Measurements from ENCODE around the gene CPNE4. TPM values are rescaled to one million over a fixed set of nuclear protein-coding genes. Genes with fewer than 3 reads are reported as not detected.

Gene CPNE4
- total and polyA plus RNA-seq, 2 donors (not counting 3 experiments of a cell fraction or from before 2014, with no cell fraction given), result not detected

GRCh38 chr3:132029182-132029902 lies 5.5 kb downstream of the CPNE4 start:
- POLR2A ChIA-PET, result no interaction called here

More at GRCh38 chr3:132029182-132029902, 5.5 kb downstream of the CPNE4 start:
- Histone ChIP-seq H3K4me1 (ENCODE audit: control insufficient read depth, extremely low read depth, insufficient read depth, low read length) (no peaks in the 10 kb centered on the region), H4K20me1 (replicated peaks; ENCODE audit: control insufficient read depth, extremely low read depth, insufficient read depth, low read length) (no peaks in the 10 kb centered on the region), H3K9me1 (replicated peaks; ENCODE audit: control insufficient read depth, extremely low read depth, insufficient read depth, low read length) (no peaks in the 10 kb centered on the region), H3K79me2 (ENCODE audit: control insufficient read depth, insufficient read depth, low read length) (no peaks in the 10 kb centered on the region), H3K27me3 (ENCODE audit: control insufficient read depth in 2 of 2, insufficient read depth in 2 of 2, low read length in 2 of 2) (peaks cover 20 to 26% of the 10 kb centered on the region in 2 experiments), H3K9me3 (replicated peaks; ENCODE audit: control insufficient read depth, insufficient read depth, low read length) (no peaks in the 10 kb centered on the region), H3K4me3 (replicated peaks in 1 of 3; ENCODE audit: insufficient read depth in 1 of 3, low read depth in 1 of 3, low read length in 3 of 3) (no peak overlapping the region), H3K4me2 (ENCODE audit: insufficient read depth, low read length) (no peak overlapping the region), H3K9ac (replicated peaks; ENCODE audit: extremely low read depth, insufficient read depth, low read length) (no peak overlapping the region), H3K36me3 (ENCODE audit: control insufficient read depth in 2 of 2, extremely low read depth in 1 of 2, insufficient read depth in 2 of 2, low read length in 2 of 2) (no peaks in the 10 kb centered on the region), H2AFZ (ENCODE audit: low read depth, low read length) (no peak overlapping the region), H3K27ac (ENCODE audit: insufficient read depth, low read depth, low read length) (no peak overlapping the region)
- dilution Hi-C loops (cut with MboI; ENCODE audit: extremely low pct_ligation_motif_present, low sequenced_read_pairs), result no loop called here
- no peak for TF ChIP-seq POLR2AphosphoS5 (IDR thresholded peaks at IDR 0.05; ENCODE audit: insufficient read depth, low read depth, low read length)
- TF ChIP-seq FOS (IDR thresholded peaks at IDR 0.05; ENCODE audit: borderline replicate concordance, insufficient read depth, low read length), result no peak
- no peak for TF ChIP-seq POLR2A (IDR thresholded peaks at IDR 0.05; ENCODE audit: low read depth, low read length)
- TF ChIP-seq EZH2 (IDR thresholded peaks at IDR 0.05; ENCODE audit: borderline replicate concordance, low read depth, low read length, severe bottlenecking), result no peak
- no peak for TF ChIP-seq MAX (IDR thresholded peaks at IDR 0.05; ENCODE audit: insufficient read depth, insufficient read length)
- TF ChIP-seq CTCF (IDR thresholded peaks at IDR 0.05; ENCODE audit: extremely low read depth in 1 of 2, insufficient read depth in 1 of 2, low read depth in 1 of 2, low read length in 2 of 2), result peak; percentile 69 to 94
- TF ChIP-seq GATA2 (IDR thresholded peaks at IDR 0.05; ENCODE audit: insufficient read depth, insufficient read length, low read depth, low read length), result no peak
- intact Hi-C loops (cut with micrococcal nuclease), result loop anchor here (1.0 to 5.0 kb wide), 6 partner anchors 235 to 1136 kb away; no protein-coding TSS in a partner anchor
- CTCF ChIA-PET, result interaction anchor here (0.6 to 2.7 kb wide), 37 partner anchors 8 to 1753 kb away, joined by 3 to 45 read pairs (median 4); partner anchors contain the start of genes ASTE1, ATP2C1 and NEK11
- peak; percentile 73 for DNase-seq (ENCODE audit: low read depth, low spot score)
- FAIRE-seq, result peak; percentile 84
- no TSS peak for BruUV-seq (replicated peaks)

Measured in endothelial cell of umbilical vein (primary cell).